Dendritic cell treated with granulocyte-macrophage colony-stimulating factor and Interleukin-4, amounts not matched to agents 40 ng/mL and 50 ng/mL, for 4 days (primary cell): Measurements from ENCODE around the gene PALS2.

Source experiments
- H3K27ac Mint-ChIP-seq: one replicate; pipeline ENCODE4 v1.8.0; 2022; ENCODE audit warnings: mild to moderate bottlenecking, mixed read lengths
- H3K27me3 Mint-ChIP-seq: one replicate; pipeline ENCODE4 v1.8.0; 2022; ENCODE audit warnings: mild to moderate bottlenecking, mixed read lengths
- H3K36me3 Mint-ChIP-seq: one replicate; pipeline ENCODE4 v1.8.0; 2022; ENCODE audit warnings: low read depth, mixed read lengths
- H3K4me1 Mint-ChIP-seq: one replicate; pipeline ENCODE4 v1.8.0; 2022; ENCODE audit warnings: low read depth, mixed read lengths
- H3K4me3 Mint-ChIP-seq: one replicate; pipeline ENCODE4 v1.8.0; 2022; ENCODE audit warnings: mild to moderate bottlenecking, moderate library complexity, mixed read lengths
- H3K9me3 Mint-ChIP-seq: one replicate; pipeline ENCODE4 v1.8.0; 2022; ENCODE audit warnings: mixed read lengths
- intact Hi-C: fragments of 100-400 bp; cut with micrococcal nuclease; formaldehyde crosslinking; loops from one replicate; pipeline ENCODE4 v1.15.0; 2022

The PALS2 gene

GRCh38 chr7:24573554-24574338 lies 494 bp downstream of the PALS2 start:
- H3K4me1 Mint-ChIP-seq: peaks cover 19% of the 10 kb centered on the region
- H3K9me3 Mint-ChIP-seq: no peaks in the 10 kb centered on the region
- H3K36me3 Mint-ChIP-seq: no peaks in the 10 kb centered on the region
- peaks cover 46% of the 10 kb centered on the region for H3K27me3 Mint-ChIP-seq
- intact Hi-C loops: no loop called here
- peak overlapping the region; percentile 37 for H3K27ac Mint-ChIP-seq
- H3K4me3 Mint-ChIP-seq: peak overlapping the region; percentile 78

- Mint-ChIP-seq H3K27ac (peak overlapping the region; percentile 37), H3K9me3 (no peaks in the 10 kb centered on the region), H3K27me3 (peaks cover 44% of the 10 kb centered on the region), H3K4me3 (peak overlapping the region; percentile 78), H3K36me3 (no peaks in the 10 kb centered on the region), H3K4me1 (peaks cover 21% of the 10 kb centered on the region)
- intact Hi-C loops: no loop called here
Observed at GRCh38 chr7:24574386-24574785, 1.1 kb downstream of the PALS2 start.

GRCh38 chr7:24574950-24575349 lies 1.7 kb downstream of the PALS2 start:
- Mint-ChIP-seq H3K36me3 (no peaks in the 10 kb centered on the region), H3K4me1 (peaks cover 21% of the 10 kb centered on the region), H3K9me3 (no peaks in the 10 kb centered on the region), H3K4me3 (no peak overlapping the region), H3K27me3 (peaks cover 39% of the 10 kb centered on the region), H3K27ac (no peak overlapping the region)
- intact Hi-C loops: no loop called here

- H3K36me3 Mint-ChIP-seq: no peaks in the 10 kb centered on the region
Observed at GRCh38 chr7:24576171-24577025, 3.1 kb downstream of the PALS2 start.

GRCh38 chr7:24578052-24578451 lies 4.8 kb downstream of the PALS2 start:
- intact Hi-C loops: no loop called here

More at GRCh38 chr7:24576171-24577025, 3.1 kb downstream of the PALS2 start:
- Mint-ChIP-seq H3K4me3 (no peak overlapping the region), H3K4me1 (peaks cover 21% of the 10 kb centered on the region), H3K9me3 (no peaks in the 10 kb centered on the region), H3K27ac (no peak overlapping the region), H3K27me3 (peaks cover 27% of the 10 kb centered on the region)
- intact Hi-C loops: loop anchor here (1.0 to 2.0 kb wide), 2 partner anchors 89 to 522 kb away; no protein-coding TSS in a partner anchor

GRCh38 chr7:24580283-24580946 lies 7.2 kb downstream of the PALS2 start:
- Mint-ChIP-seq H3K36me3 (no peaks in the 10 kb centered on the region), H3K27ac (no peak overlapping the region), H3K4me3 (no peak overlapping the region), H3K9me3 (no peaks in the 10 kb centered on the region), H3K4me1 (peaks cover 6% of the 10 kb centered on the region), H3K27me3 (no peaks in the 10 kb centered on the region)
- intact Hi-C loops: no loop called here

More at GRCh38 chr7:24578052-24578451, 4.8 kb downstream of the PALS2 start:
- no peaks in the 10 kb centered on the region for H3K36me3 Mint-ChIP-seq
- H3K9me3 Mint-ChIP-seq: no peaks in the 10 kb centered on the region
- H3K27me3 Mint-ChIP-seq: peaks cover 12% of the 10 kb centered on the region
- peaks cover 13% of the 10 kb centered on the region for H3K4me1 Mint-ChIP-seq
- no peak overlapping the region for H3K27ac Mint-ChIP-seq
- no peak overlapping the region for H3K4me3 Mint-ChIP-seq

GRCh38 chr7:24582166-24582565 lies 8.9 kb downstream of the PALS2 start:
- no peak overlapping the region for H3K4me3 Mint-ChIP-seq
- no peak overlapping the region for H3K27ac Mint-ChIP-seq
- H3K27me3 Mint-ChIP-seq: no peaks in the 10 kb centered on the region
- no peaks in the 10 kb centered on the region for H3K36me3 Mint-ChIP-seq
- no peaks in the 10 kb centered on the region for H3K9me3 Mint-ChIP-seq
- intact Hi-C loops: no loop called here
- peaks cover 6% of the 10 kb centered on the region for H3K4me1 Mint-ChIP-seq

- intact Hi-C loops: no loop called here
- Mint-ChIP-seq H3K27me3 (no peaks in the 10 kb centered on the region), H3K4me3 (no peak overlapping the region), H3K9me3 (no peaks in the 10 kb centered on the region), H3K27ac (no peak overlapping the region), H3K4me1 (no peaks in the 10 kb centered on the region), H3K36me3 (no peaks in the 10 kb centered on the region)
Observed at GRCh38 chr7:24587853-24588252, 14.6 kb downstream of the PALS2 start.

- Mint-ChIP-seq H3K9me3 (no peaks in the 10 kb centered on the region), H3K4me3 (no peak overlapping the region), H3K27ac (no peak overlapping the region), H3K27me3 (no peaks in the 10 kb centered on the region), H3K4me1 (no peaks in the 10 kb centered on the region), H3K36me3 (no peaks in the 10 kb centered on the region)
- intact Hi-C loops: no loop called here
Observed at GRCh38 chr7:24591152-24591551, 17.9 kb downstream of the PALS2 start.

- no peaks in the 10 kb centered on the region for H3K36me3 Mint-ChIP-seq
- H3K4me1 Mint-ChIP-seq: no peaks in the 10 kb centered on the region
- no peaks in the 10 kb centered on the region for H3K9me3 Mint-ChIP-seq
- no peak overlapping the region for H3K27ac Mint-ChIP-seq
- H3K4me3 Mint-ChIP-seq: no peak overlapping the region
- H3K27me3 Mint-ChIP-seq: no peaks in the 10 kb centered on the region
- intact Hi-C loops: no loop called here
Observed at GRCh38 chr7:24595671-24596418, 22.6 kb downstream of the PALS2 start.

GRCh38 chr7:24597014-24597413 lies 23.8 kb downstream of the PALS2 start:
- no peak overlapping the region for H3K4me3 Mint-ChIP-seq
- no peaks in the 10 kb centered on the region for H3K27me3 Mint-ChIP-seq
- intact Hi-C loops: no loop called here
- H3K4me1 Mint-ChIP-seq: no peaks in the 10 kb centered on the region
- no peaks in the 10 kb centered on the region for H3K36me3 Mint-ChIP-seq
- no peak overlapping the region for H3K27ac Mint-ChIP-seq
- peaks cover 2% of the 10 kb centered on the region for H3K9me3 Mint-ChIP-seq

GRCh38 chr7:24601600-24601999 lies 28.3 kb downstream of the PALS2 start:
- Mint-ChIP-seq H3K36me3 (no peaks in the 10 kb centered on the region), H3K4me3 (no peak overlapping the region), H3K27ac (no peak overlapping the region), H3K4me1 (no peaks in the 10 kb centered on the region), H3K9me3 (peaks cover 15% of the 10 kb centered on the region), H3K27me3 (no peaks in the 10 kb centered on the region)
- intact Hi-C loops: no loop called here

GRCh38 chr7:24602860-24603456 lies 29.7 kb downstream of the PALS2 start:
- no peaks in the 10 kb centered on the region for H3K27me3 Mint-ChIP-seq
- H3K36me3 Mint-ChIP-seq: no peaks in the 10 kb centered on the region
- H3K4me1 Mint-ChIP-seq: no peaks in the 10 kb centered on the region
- H3K9me3 Mint-ChIP-seq: peaks cover 15% of the 10 kb centered on the region
- no peak overlapping the region for H3K4me3 Mint-ChIP-seq
- no peak overlapping the region for H3K27ac Mint-ChIP-seq
- intact Hi-C loops: no loop called here
